Neutrophil (primary cell): Measurements from ENCODE around the gene PTPRC.

Experiments
- H3K27ac ChIP-seq: fragments of 200-600 bp; sonication (generic); 2 replicates; pipeline ENCODE4 v1.5.1; 2016; ENCODE audit warnings: mild to moderate bottlenecking, moderate library complexity
- H3K27me3 ChIP-seq: fragments of 200-600 bp; sonication (generic); 2 replicates; pipeline ENCODE4 v1.6.0; 2016; ENCODE audit warnings: mild to moderate bottlenecking
- H3K36me3 ChIP-seq: fragments of 200-600 bp; sonication (generic); 2 replicates; pipeline ENCODE4 v1.5.1; 2017
- H3K4me1 ChIP-seq, 2 experiments: fragments of 200-600 bp in 1 of 2; sonication (generic) in 1 of 2; 1 replicate in 1 of 2; 2 replicates in 1 of 2; pipeline versions ENCODE4 v1.5.1 to v1.6.1; 2013 to 2016; ENCODE audit warnings: low read depth in 1 of 2, low read length in 1 of 2, mild to moderate bottlenecking in 1 of 2, moderate library complexity in 1 of 2; ENCODE audit not compliant: control insufficient read depth in 1 of 2, insufficient read depth in 1 of 2
- H3K4me3 ChIP-seq, 2 experiments: fragments of 200-600 bp in 1 of 2; sonication (generic) in 1 of 2; 1 replicate in 1 of 2; 2 replicates in 1 of 2; pipeline ENCODE4 v1.5.1; 2013 to 2016; ENCODE audit warnings: low read depth in 1 of 2, low read length in 1 of 2, mild to moderate bottlenecking in 1 of 2, moderate library complexity in 1 of 2
- H3K9me3 ChIP-seq: fragments of 200-600 bp; sonication (generic); 2 replicates; pipeline ENCODE4 v1.5.1; 2016
- TF ChIP-seq, protein P1 (sequence below): fragments of 200-600 bp; sonication (generic); IDR thresholded peaks from 2 replicates; pipeline ENCODE4 v1.5.1; 2016; ENCODE audit warnings: antibody characterized with exemption

Gene PTPRC

DNA sequence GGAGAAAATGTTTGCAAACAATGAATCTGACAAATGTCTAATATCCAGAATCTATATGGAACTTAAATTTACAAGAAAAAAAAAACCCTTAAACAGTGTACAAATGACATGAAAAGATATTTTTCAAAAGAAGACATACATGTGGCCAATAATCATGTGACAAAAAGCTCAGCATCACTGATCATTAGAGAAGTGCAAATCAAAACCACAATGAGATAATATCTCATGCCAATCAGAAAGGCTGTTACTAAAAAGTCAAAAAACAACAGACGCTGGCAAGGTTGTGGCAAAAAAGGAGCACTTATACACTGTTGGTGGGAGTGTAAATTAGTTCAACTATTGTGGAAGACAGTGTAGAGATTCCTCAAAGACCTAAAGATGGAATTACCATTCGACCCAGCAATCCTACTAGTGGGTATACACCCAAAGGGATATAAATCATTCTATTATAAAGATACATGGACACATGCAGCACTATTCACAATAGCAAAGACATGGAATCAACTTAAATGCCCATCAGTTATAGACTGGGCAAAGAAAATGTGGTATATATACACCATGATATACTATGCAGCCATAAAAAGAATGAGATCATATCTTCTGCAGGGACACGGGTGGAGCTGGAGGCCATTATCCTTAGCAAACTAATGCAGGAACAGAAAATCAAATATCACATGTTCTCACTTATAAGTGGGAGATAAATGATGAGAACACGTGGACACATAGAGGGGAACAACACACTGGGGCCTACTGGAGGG, 123.2 kb downstream of the PTPRC start:
- H3K4me3 ChIP-seq, result no peak overlapping the region
- TF ChIP-seq, protein P1, sequence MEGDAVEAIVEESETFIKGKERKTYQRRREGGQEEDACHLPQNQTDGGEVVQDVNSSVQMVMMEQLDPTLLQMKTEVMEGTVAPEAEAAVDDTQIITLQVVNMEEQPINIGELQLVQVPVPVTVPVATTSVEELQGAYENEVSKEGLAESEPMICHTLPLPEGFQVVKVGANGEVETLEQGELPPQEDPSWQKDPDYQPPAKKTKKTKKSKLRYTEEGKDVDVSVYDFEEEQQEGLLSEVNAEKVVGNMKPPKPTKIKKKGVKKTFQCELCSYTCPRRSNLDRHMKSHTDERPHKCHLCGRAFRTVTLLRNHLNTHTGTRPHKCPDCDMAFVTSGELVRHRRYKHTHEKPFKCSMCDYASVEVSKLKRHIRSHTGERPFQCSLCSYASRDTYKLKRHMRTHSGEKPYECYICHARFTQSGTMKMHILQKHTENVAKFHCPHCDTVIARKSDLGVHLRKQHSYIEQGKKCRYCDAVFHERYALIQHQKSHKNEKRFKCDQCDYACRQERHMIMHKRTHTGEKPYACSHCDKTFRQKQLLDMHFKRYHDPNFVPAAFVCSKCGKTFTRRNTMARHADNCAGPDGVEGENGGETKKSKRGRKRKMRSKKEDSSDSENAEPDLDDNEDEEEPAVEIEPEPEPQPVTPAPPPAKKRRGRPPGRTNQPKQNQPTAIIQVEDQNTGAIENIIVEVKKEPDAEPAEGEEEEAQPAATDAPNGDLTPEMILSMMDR, result no peak
- no peak overlapping the region for H3K27ac ChIP-seq
- no peaks in the 10 kb centered on the region for H3K9me3 ChIP-seq
- no peaks in the 10 kb centered on the region for H3K27me3 ChIP-seq
- no peaks in the 10 kb centered on the region for H3K4me1 ChIP-seq
- peaks cover 13% of the 10 kb centered on the region for H3K36me3 ChIP-seq

- Histone ChIP-seq H3K4me1 (no peaks in the 10 kb centered on the region), H3K27ac (no peak overlapping the region), H3K9me3 (no peaks in the 10 kb centered on the region), H3K4me3 (no peak overlapping the region), H3K36me3 (peaks cover under 1% of the 10 kb centered on the region), H3K27me3 (no peaks in the 10 kb centered on the region)
- TF ChIP-seq, protein P1, result no peak
These were observed 124.5 kb downstream of the PTPRC start for GRCh38 chr1:198763298-198763714.

DNA sequence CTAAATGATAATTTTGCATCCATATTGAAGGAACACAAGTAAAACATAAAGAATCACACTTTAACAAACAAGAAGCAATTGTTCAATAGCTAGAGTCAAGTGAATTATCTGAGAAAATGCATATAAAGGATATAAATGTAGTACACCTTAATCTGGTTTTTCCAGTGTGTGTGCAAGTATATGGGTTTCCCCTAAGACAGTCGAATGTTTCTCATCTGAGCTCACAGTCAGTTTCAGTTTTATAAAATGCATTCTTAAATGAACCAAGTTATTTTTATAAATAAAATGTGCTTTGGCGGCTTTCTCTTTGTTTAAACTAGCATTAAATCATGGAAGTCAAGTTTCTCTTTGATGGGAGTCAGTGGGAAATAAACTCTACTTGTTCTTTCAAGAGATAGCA, 125.9 kb downstream of the PTPRC start:
- Histone ChIP-seq H3K9me3 (no peaks in the 10 kb centered on the region), H3K36me3 (no peaks in the 10 kb centered on the region), H3K4me1 (no peaks in the 10 kb centered on the region), H3K4me3 (no peak overlapping the region), H3K27me3 (no peaks in the 10 kb centered on the region), H3K27ac (no peak overlapping the region)
- TF ChIP-seq, protein P1, result no peak

- H3K27me3 ChIP-seq, result no peaks in the 10 kb centered on the region
- H3K9me3 ChIP-seq, result no peaks in the 10 kb centered on the region
- TF ChIP-seq, protein P1, result no peak
- no peaks in the 10 kb centered on the region for H3K36me3 ChIP-seq
- no peak overlapping the region for H3K4me3 ChIP-seq
- H3K27ac ChIP-seq, result no peak overlapping the region
- H3K4me1 ChIP-seq, result no peaks in the 10 kb centered on the region
These were observed 126.6 kb downstream of the PTPRC start for GRCh38 chr1:198765416-198765815.

GRCh38 chr1:198771563-198772153, 132.8 kb downstream of the PTPRC start:
- Histone ChIP-seq H3K4me3 (no peak overlapping the region), H3K9me3 (no peaks in the 10 kb centered on the region), H3K27me3 (no peaks in the 10 kb centered on the region), H3K4me1 (peaks cover 24 to 31% of the 10 kb centered on the region in 2 experiments), H3K36me3 (no peaks in the 10 kb centered on the region), H3K27ac (no peak overlapping the region)
- TF ChIP-seq, protein P1, result peak; percentile 32
